GM18507 (cell line): ENCODE results near the gene TYW1B.
"Not testable (repeated sequence)": the region's sequence is repeated elsewhere in the genome, so short reads cannot be mapped to it uniquely, and the experiment has no call there.

Experiments
- DNase-seq: peaks from one replicate; pipeline ENCODE4 v3.0.0; 2011; ENCODE audit warnings: low read depth; ENCODE audit not compliant: insufficient read length; ENCODE audit errors: extremely low spot score
- FAIRE-seq: peaks from 2 replicates; lab custom pipeline; 2011; peaks lifted over from hg19 to GRCh38; lab: Jason Lieb, UNC

TYW1B gene

DNA sequence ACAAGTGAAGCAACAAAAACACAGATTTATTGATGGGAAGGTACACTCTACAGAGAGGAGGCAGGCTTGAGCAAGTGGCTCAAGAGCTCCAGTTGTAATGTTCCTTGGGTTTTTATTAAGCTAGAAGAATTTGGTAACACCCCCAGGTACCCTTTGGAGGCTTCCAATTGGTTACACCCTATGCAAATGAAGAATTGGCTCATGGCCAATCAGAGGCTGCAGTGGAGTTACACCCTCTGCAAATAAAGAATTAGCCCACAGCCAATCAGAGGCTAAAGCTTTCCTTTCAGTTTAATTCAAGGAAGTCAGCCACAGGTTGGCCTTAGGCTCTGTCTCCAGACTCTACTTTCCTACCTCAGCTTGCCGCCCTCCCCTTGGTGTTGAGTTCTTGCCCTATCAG is 10.3 kb downstream of the TYW1B start:
- not testable (repeated sequence) for FAIRE-seq, DNase-seq

DNA sequence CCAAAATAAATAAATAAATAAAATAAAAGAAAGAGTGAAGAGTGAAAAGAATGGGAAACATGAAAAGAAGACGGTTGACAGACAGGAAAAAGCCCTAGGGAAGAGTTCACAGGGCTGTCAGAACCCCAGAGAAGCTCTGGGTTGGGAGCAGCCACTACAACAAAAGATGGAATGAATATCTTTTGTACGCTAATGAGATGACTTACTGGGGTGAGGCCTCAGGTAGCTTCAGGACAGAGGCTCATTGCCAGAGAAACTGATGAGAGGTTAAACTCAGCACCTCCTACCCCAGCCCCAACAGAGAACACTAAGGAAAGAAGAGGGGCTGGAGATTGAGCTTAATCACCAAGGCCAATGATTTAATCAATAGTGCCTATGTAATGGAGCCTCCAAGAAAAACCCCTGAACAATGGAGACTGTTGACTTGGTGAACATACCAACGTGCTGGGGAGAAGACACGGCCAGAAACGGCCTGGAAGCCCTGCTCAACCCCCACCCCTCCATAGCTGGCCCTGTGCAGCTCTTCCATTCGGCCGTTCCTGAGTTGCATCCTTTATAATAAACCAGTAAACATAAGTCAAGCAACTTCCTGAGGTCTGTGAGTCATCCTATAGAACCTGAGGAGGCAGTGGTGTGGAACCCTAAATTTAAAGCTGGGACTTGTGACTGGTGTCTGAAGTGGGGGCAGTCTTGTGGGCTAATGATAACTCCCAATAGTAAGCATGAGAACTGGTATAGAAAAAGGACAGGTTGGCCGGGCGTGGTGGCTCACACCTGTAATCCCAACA is 11.4 kb downstream of the TYW1B start:
- not testable (repeated sequence) for FAIRE-seq, DNase-seq

DNA sequence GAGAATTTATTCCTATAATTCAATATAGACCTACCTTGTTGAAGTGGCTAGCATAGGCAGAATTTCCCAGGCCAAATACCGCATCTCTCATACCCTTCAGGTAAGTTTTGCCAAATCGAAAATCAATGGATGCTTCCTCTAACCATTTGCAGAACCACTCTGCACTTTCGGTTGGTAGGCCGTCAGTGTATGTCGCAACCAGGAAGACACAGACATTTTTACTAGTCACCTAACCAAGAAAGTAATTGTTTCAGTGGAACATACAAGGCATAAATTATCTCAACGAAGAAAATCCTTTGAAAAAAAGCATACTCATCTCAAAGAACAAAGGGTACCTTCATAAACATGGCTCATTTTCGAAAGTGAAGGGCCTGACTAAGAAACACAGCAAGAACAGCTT is 17.6 kb downstream of the TYW1B start:
- not testable (repeated sequence) for FAIRE-seq

DNA sequence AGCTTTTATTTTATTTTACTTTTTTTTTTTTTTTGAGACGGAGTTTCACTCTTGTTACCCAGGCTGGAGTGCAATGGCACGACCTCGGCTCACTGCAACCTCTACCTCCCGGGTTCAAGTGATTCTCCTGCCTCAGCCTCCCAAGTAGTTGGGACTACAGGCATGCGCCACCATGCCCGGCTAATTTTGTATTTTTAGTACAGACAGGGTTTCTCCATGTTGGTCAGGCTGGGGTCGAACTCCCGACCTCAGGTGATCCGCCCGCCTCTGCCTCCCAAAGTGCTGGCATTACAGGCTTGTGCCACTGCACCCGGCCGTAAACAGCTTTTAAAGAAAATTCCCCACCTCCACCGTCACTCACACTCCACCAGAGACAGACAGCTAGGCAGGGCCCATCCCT is 19.5 kb downstream of the TYW1B start:
- not testable (repeated sequence) for FAIRE-seq, DNase-seq

More for the DNA sequence above, 17.6 kb downstream of the TYW1B start:
- DNase-seq = not testable (repeated sequence)

DNA sequence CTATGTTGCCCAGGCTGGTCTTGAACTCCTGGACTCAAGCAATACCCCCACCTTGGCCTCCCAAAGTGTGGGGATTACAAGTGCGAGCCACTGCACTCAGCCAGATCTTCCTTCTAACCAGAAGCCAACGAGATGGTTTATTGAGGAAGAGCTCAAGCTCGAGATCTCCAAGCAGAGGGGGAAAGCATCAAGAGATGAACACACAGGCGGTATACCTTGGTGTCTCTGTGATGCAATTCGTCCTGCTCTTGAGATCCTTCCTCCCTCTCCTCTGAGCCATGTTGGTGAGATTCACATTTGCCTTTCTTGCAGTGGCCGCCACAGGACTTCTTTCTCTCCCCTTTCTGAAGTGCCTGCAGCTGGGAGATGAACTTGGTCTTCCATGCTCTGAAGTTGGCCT is 21.1 kb downstream of the TYW1B start:
- FAIRE-seq, DNase-seq: not testable (repeated sequence)

DNA sequence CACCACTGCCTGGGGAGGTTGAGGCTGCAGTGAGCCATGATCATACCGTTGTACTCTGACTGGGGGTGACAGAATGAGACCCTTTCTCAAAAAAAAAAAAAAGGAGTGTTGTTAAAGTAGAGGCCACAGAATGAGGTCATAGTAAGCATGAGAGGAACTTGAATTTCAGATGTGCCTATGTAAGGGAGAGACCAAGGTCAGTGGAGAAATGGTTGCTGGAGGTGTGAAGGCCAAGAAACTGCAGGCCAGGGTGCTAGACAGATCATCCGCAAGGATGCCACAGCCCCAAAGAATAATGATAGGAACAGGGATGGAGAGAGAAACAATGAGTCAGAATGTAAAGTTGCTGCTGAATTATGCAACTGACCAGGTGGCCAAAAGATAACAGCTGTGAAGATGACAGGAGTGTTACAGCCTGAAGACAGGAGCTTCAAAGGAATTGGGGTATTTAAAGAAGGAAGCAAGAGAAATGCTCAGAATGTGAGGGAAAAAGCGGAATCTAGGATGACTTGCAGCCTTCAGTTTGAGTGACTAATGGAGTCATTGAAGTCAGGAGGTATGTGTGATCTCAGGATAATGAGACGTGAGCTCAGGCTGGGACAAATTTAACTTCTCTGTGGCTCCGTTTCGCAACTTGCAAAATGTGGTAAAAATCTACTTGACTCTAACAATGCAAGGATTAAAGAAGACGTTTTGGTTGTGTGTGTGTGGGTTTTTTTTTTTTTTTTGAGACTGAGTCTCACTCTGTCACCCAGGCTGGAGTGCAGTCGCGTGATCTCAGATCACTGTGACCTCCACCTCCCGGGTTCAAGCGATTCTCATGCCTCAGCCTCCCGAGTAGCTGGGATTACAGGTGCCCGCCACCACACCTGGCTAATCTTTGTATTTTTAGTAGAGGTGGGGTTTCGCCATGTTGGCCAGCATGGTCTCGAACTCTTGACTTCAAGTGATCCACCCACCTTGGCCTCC is 22.2 kb downstream of the TYW1B start:
- no peak for FAIRE-seq
- no peak for DNase-seq

DNA sequence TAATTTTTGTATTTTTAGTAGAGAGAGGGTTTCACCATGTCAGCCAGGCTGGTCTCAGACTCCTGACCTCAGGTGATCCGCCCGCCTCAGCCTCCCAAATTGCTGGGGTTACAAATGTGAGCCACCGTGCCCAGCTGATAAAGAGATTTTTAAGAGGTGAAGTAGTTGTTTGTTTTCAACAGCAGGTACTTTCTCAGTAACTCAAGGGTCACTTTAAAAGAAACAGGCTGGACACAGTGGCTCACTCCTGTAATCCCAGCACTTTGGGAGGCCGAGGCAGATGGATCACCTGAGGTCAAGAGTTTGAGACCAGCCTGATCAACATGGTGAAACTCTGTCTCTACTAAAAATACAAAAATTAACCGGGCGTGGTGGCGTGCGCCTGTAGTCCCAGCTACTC is 24.2 kb downstream of the TYW1B start:
- not testable (repeated sequence) for DNase-seq, FAIRE-seq

DNA sequence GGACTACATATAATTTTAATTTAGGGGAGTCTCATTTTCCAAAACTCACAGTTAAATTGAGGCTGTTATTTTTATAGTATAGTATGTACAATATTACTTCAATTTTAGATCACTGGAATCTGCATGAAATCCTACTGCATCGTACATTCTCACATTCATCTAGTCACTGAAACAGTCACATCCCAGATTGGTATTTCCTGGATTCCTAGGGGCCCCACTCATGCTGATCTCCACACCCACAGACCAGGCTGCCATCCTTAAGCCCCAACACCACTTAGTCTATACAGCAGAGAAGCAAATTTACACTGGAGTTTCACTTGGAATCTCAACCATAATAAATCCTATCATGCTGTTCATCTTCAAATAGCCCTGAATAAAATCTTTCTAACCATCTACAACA is 26.4 kb downstream of the TYW1B start:
- not testable (repeated sequence) for FAIRE-seq, DNase-seq

DNA sequence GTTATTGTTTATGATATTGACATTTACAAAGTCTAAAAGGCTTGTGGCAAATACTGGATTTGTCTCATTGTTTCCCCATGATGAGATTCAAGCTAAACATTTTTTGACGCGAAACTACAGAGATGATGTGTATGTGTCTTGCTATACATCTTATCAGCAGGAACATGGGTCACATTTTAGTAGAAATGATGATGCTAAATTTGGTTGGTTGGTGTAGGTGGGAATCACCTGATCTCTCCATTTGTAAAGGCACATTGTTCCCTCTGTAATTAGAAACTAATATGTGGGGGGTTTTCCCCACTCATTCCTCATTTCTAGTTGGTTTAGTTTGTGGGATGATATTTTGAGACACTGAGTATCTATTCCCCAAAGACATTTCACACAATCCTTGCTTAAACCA is 32.6 kb downstream of the TYW1B start:
- FAIRE-seq, DNase-seq: not testable (repeated sequence)

DNA sequence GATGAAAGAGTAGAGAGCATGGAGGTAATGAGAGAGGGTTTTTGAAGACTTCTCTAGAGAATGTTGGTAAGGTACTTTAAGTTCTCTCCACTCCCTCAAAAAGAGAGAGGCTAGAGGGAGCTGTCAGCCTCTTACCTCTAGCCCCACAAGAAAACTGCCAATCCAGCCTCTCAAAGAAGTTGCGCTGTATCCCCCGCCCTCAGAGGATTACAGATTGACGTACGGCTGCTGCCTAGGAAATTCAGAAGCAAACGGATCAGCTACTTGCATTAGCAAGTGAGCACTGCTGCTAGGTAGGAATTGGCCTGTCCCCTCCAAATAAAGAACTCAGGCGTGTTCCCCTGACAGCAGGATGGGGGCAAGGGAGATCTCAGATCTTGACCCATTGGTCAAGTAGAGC is 34.2 kb downstream of the TYW1B start:
- DNase-seq (no peak), FAIRE-seq (no peak)

DNA sequence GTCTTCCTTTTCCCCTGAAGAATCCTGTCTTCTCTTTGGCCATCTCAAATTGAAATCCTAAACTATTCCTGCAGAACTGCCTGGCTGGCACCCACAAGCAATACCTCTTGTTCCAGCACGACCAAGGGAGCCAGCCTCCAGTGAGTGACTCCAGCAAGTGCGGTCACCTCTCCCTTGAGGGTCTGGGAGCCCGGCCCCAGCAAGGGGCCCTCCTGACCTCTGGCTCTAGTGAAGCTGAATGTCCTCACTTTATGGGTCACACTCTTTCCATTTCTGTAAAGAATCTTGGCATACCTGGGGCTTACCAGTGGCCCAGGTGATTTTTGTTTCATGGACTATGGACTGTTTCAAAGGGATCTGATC is 37.3 kb downstream of the TYW1B start:
- not testable (repeated sequence) for FAIRE-seq, DNase-seq

DNA sequence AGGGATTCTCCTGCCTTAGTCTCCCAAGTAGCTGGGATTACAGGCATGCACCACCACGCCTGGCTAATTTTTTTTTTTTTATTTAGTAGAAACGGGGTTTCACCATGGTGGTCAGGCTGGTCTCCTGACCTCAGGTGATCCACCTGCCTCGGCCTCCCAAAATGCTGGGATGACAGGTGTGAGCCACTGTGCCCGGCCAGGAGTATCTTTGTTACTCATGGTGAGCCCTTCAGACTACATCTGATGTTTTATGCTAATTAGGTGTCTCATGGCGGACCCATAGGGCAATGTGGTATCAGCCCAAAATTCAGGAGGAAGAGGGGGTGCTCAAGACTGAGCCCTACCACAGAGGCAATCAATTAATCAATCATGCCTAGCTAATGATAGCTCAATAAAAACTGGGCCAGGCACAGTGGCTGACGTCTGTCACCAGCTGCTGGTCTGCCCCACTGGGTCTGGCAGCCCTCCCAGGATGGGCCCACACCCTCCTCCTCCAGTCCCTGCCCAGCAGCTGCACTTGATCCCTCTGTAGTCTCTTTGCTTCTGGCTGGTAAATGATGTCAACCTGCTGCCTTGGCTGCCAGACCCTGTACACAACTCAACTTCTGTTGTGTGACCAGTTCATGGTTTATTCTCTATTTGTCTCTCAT is 37.8 kb downstream of the TYW1B start:
- not testable (repeated sequence) for FAIRE-seq, DNase-seq

DNA sequence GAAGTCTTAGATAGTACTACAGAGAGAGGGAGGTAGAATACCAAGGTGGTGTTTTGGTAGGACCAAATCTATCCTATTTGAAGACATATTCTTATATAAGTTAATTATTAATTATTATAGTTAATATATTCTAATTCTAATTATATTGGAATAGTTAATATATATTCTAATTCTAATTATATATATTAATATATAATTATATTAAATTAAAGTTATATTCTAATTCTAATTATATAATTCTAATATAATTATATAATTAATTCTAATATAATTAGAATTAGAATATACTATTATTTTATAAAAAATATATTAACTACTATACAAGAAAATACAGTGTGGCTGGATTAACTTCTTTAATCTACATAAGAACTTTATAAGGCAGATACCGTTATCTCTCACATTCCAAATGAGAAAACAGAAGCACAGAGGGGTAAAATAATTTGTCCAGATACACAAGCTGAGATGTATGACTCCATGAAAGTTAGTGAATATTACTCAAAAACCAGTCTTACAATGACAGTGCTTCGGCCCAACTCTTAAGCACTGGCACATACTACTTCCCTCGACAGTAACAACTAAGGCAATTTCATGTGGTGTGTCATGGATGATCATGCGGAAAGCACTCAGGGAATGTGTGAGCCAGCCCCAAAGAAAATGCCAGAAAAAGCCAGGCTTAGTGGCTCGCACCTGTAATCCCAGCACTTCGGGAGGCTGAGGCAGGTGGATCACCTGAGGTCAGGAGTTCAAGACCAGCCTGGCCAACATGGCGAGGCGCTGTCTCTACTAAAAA is 42.6 kb downstream of the TYW1B start:
- DNase-seq (no peak), FAIRE-seq (no peak)

DNA sequence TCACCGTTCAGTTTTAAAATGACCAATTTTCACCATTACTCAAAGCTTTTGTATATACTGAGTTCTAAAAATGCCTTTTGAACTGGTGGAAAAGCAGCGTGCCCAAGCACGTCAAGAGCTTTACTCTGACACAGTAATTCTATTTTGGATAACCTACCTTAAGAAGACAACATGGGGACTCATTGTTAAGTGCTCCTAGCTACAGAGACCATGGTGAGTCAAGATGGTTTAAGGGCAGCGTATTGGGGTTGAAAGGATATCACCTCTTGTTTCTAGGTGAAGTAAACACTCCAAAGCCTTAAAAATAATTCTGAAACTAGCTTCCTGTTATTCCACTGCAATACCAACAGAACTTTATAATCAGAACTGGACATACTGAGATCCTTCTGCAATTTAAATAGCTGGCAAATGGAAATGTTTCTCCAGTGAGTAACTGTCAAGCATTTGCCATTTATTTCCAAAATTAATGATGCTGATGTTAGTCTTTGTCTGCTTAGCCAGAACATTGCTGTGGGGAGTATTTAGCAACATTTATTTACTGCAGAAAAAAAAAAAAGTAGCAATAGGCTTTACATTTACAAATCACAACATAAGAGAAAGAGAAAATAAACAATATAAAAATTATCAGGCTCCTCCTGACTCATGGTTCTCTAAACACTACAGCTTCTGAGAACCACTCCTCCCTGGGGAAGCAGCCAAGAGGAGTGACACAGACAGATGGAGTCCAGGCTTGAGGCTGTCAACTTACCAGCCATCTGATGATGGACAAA is 44.2 kb downstream of the TYW1B start:
- not testable (repeated sequence) for DNase-seq, FAIRE-seq

DNA sequence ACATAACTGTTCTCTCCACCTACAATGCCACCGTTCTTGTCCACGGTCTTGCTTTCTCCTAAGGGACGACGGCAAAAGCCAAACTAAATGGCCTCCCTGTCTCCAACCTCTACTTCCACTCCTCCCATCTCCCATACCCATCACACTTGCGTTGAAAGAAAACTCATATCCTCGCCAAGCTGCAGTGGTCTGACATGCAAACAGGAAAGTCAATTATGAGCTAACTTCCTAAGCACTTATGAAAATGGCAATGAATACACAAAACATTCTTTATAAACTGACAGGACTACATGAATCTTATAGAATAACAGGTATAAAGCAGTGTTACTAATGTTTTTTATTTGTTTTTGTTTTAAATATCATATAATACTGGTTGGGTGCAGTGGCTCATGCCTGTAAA is 46.4 kb downstream of the TYW1B start:
- no peak for DNase-seq
- FAIRE-seq = no peak

DNA sequence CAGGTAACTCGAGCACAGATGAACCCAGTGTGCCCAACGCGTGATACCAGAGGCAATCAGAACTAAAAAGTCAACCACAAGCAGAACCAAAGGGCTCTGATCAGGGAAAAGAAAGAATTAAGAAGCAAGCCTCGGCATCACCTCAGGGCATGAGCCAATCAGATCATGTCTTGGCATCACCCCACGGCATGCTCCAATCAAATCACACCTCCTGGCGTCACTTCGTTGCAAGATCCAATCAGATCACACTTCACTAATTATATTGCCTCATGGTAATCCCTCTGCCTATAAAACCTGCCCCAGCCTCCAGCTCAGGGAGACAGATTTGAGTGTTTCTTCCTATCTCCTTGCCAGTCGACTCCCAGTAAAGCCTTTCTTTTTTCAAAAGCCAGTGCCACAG is 46.8 kb downstream of the TYW1B start:
- DNase-seq = no peak
- FAIRE-seq = no peak

DNA sequence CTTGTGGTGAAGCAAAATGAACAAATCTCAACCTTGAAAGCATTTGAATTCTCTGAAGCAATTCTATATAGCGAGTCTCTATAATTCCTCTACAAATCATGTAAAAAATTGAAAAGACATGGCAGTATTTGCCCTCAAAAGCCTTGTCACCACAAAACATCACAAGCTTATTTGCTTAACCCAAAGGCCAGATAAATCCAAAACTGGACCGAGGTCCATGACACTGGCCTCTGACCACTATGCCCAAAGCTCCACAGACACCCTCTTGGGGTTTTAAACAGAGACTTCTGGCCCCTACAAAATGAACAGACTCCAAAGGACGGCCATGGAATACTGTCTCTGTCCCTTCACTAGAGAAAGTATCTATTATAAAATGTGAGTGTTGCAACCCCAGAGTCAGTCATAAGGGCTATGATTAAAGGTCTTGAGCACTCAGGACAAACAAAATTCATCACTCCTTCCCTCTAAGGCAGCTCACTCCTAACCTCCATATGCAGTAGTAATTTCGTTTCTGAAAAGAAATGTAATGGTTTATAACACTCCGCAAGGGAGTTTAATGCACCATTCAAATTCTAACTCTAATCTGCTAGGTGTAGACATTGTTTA is 47.6 kb downstream of the TYW1B start:
- not testable (repeated sequence) for FAIRE-seq, DNase-seq

DNA sequence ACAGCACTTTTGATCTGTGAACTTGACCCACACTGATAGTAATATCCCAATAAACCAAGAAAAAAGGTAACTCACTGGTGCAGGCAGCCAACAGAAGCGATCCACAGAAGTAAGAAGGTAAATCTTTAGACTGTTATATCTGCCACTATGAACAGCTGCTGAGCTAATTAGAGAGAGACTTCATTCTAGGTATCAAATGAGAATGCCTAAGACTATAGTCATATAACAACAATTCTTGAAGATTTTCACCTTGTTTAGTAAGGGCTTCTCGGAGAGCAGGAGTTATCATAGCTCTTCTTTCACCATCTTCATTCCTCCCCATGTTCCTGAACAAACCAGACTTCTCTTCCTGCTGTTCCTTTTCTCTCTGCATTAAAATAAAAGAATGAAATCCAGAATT is 50.8 kb downstream of the TYW1B start:
- peak; percentile 47 for FAIRE-seq
- not testable (repeated sequence) for DNase-seq
